ENCODE measurements around the gene CFAP119. TPM values are rescaled to one million over a fixed set of nuclear protein-coding genes. Genes with fewer than 3 reads are reported as not detected.

The CFAP119 gene
- total and polyA plus RNA-seq, 9 of the 15 experiments (the other 6 are each of a cell fraction or from before 2014, with no cell fraction given) = 5.5 to 33.7 (median 9.6) TPM

DNA sequence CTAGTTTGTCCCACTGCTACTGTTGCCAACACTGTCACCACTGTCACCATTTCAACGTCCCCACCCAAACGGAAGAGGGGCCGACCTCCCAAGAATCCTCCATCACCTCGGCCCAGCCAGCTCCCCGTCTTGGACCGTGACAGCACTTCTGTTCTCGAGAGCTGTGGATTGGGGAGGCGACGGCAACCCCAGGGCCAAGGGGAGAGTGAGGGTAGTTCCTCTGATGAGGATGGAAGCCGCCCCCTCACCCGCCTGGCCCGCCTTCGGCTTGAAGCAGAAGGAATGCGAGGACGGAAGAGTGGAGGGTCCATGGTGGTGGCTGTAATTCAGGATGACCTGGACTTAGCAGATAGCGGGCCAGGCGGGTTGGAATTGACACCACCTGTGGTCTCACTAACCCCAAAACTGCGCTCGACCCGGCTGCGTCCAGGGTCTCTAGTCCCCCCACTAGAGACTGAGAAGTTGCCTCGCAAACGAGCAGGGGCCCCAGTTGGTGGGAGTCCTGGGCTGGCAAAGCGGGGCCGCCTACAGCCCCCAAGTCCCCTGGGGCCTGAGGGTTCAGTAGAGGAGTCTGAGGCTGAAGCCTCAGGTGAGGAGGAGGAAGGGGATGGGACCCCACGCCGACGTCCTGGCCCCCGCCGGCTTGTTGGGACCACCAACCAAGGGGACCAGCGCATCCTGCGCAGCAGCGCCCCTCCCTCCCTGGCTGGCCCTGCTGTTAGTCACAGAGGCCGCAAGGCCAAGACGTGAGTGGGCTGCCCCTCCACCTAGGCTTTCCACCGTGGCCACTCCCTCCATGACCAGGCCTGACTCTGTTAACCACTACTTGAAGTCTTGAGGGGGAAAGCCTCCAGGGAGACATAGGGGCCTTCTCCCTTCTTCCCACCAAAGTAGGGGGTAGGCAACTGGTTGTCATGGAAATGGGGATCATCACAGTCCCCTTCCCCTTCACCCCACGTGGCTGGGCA is 22.6 kb downstream of the CFAP119 start (continued):
- TF ChIP-seq DDX20 (tag; IDR thresholded peaks at IDR 0.05; ENCODE audit: low read depth) (no peak), TSHZ1 (CRISPR knock-in tag; IDR thresholded peaks at IDR 0.05) (no peak), ARID1B (IDR thresholded peaks at IDR 0.05) (no peak), CBX3 (IDR thresholded peaks at IDR 0.05; ENCODE audit: borderline replicate concordance in 1 of 2, low read length in 2 of 2) (no peak), ZSCAN32 (CRISPR knock-in tag; IDR thresholded peaks at IDR 0.05) (no peak), ZNF778 (CRISPR knock-in tag; IDR thresholded peaks at IDR 0.05) (no peak), SRSF3 (IDR thresholded peaks at IDR 0.05; ENCODE audit: insufficient read depth, low read length) (no peak), ZKSCAN8 (CRISPR knock-in tag; IDR thresholded peaks at IDR 0.05) (no peak), ZNF639 (CRISPR knock-in tag; conservative IDR thresholded peaks at IDR 0.05 in 1 of 2, IDR thresholded peaks at IDR 0.05 in 1 of 2) (no peak), HNRNPUL1 (IDR thresholded peaks at IDR 0.05; ENCODE audit: low read length) (no peak), NCOR1 (IDR thresholded peaks at IDR 0.05) (no peak), KAT2B (IDR thresholded peaks at IDR 0.05; ENCODE audit: low read depth, low read length) (no peak), SMAD2 (IDR thresholded peaks at IDR 0.05; ENCODE audit: low read depth, low read length) (no peak), NFE2 (IDR thresholded peaks at IDR 0.05; ENCODE audit: low read depth) (no peak), ETV6 (IDR thresholded peaks at IDR 0.05; ENCODE audit: borderline replicate concordance in 1 of 2, low read depth in 2 of 2, low read length in 1 of 2) (no peak), ETV6 (CRISPR knock-in tag; IDR thresholded peaks at IDR 0.05; ENCODE audit: borderline replicate concordance) (no peak), RBFOX2 (IDR thresholded peaks at IDR 0.05; ENCODE audit: low read depth, low read length) (no peak; the same call in 1 of the 2 replicates), MTA1 (IDR thresholded peaks at IDR 0.05; ENCODE audit: borderline replicate concordance) (no peak), PML (IDR thresholded peaks at IDR 0.05; ENCODE audit: low read length) (0 out of 2 replicates have a peak, but pooled peaks have one; percentile 2), RBM22 (IDR thresholded peaks at IDR 0.05; ENCODE audit: low read depth, low read length, poor library complexity, severe bottlenecking) (peak; percentile 70), POLR2AphosphoS2 (IDR thresholded peaks at IDR 0.05; ENCODE audit: low read length) (peak; percentile 75)
- TF ChIP-seq, protein P1, sequence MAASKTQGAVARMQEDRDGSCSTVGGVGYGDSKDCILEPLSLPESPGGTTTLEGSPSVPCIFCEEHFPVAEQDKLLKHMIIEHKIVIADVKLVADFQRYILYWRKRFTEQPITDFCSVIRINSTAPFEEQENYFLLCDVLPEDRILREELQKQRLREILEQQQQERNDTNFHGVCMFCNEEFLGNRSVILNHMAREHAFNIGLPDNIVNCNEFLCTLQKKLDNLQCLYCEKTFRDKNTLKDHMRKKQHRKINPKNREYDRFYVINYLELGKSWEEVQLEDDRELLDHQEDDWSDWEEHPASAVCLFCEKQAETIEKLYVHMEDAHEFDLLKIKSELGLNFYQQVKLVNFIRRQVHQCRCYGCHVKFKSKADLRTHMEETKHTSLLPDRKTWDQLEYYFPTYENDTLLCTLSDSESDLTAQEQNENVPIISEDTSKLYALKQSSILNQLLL (CRISPR knock-in tag; IDR thresholded peaks at IDR 0.05; ENCODE audit: borderline replicate concordance) = no peak

Measured in K562 (cell line).